GM21515 (cell line): ENCODE data around the gene PTPRF.

Experiments used
- ATAC-seq: cut with Tn5 transposase; IDR thresholded peaks from one replicate; pipeline ENCODE4 v1.9.1; 2021; ENCODE audit not compliant: unreplicated experiment

The PTPRF gene

GRCh38 chr1:43655953-43656352 is 125.3 kb downstream of the PTPRF start:
- no peak for ATAC-seq

GRCh38 chr1:43659212-43660166 is 128.8 kb downstream of the PTPRF start:
- no peak for ATAC-seq

- ATAC-seq, result no peak
These were observed 129.7 kb downstream of the PTPRF start for GRCh38 chr1:43660355-43660754.

- ATAC-seq, result no peak
These were observed 133.7 kb downstream of the PTPRF start for GRCh38 chr1:43664369-43664768.

GRCh38 chr1:43666608-43667007 is 135.9 kb downstream of the PTPRF start:
- no peak for ATAC-seq

GRCh38 chr1:43668956-43669355 is 138.3 kb downstream of the PTPRF start:
- no peak for ATAC-seq

- ATAC-seq, result no peak
These were observed 139.2 kb downstream of the PTPRF start for GRCh38 chr1:43669878-43670277.

- no peak for ATAC-seq
These were observed 140.5 kb downstream of the PTPRF start for GRCh38 chr1:43671193-43671592.

- no peak for ATAC-seq
These were observed 141.1 kb downstream of the PTPRF start for GRCh38 chr1:43671626-43672330.

GRCh38 chr1:43673261-43673660 is 142.6 kb downstream of the PTPRF start:
- ATAC-seq, result no peak
